ENCODE data around the gene ZCCHC7. TPM values are rescaled to one million over a fixed set of nuclear protein-coding genes. Genes with fewer than 3 reads are reported as not detected.
"Not testable (repeated sequence)": the region's sequence is repeated elsewhere in the genome, so short reads cannot be mapped to it uniquely, and the experiment has no call there.

The ZCCHC7 gene
- total RNA-seq, 1 donor from 2014 or later = 20.3 TPM

DNA sequence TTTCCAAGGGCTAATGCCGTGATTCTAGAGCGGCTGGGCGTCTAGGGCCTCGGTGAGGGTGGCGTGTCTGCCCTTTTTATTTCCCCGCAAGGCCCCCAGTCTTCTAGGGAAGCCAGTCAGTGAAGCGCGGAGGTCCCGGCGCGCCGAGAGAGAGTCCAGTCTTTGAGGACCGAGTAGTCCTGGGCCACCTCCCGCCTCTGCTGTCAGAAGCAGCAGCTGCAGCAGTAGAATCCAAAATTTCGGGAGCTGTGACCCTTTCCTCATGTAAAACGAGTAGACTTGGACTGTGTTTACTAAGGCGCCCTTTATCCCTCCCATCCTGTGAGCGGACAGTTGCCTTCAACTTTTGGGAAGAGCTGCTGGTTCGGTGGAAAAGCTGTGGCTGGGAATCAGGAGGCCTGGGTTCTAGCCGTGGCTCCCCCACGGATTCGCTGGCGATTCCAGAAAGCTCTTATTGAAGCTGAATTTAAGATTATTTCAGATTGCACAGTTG is 515 bp downstream of the ZCCHC7 start:
- intact Hi-C loops (cut with micrococcal nuclease) = loop anchor here (1.0 to 2.0 kb wide), 4 partner anchors 42 to 344 kb away; partner anchors contain the start of gene ZBTB5

DNA sequence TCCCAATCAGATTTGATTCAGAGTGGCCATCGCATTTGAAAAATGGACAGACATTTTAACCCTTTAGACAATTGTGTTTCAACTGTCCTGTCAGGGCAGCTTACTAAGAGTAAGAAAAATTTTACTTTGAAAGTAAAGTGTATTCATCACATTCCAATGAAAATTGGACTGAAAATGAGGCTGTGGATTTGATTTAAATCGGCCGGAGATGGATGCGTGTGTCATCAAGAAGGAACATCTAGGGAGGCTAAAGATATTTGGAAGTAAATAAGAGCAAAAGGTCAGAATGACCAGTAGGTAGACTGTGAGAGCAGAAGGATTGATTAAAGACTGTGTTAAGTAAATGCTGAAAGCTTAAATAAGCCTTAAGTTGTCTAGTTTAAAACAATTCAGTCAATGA is 1.5 kb downstream of the ZCCHC7 start:
- intact Hi-C loops (cut with micrococcal nuclease) = loop anchor here (2.0 kb wide), 1 partner anchor 85 kb away; no protein-coding TSS in a partner anchor

DNA sequence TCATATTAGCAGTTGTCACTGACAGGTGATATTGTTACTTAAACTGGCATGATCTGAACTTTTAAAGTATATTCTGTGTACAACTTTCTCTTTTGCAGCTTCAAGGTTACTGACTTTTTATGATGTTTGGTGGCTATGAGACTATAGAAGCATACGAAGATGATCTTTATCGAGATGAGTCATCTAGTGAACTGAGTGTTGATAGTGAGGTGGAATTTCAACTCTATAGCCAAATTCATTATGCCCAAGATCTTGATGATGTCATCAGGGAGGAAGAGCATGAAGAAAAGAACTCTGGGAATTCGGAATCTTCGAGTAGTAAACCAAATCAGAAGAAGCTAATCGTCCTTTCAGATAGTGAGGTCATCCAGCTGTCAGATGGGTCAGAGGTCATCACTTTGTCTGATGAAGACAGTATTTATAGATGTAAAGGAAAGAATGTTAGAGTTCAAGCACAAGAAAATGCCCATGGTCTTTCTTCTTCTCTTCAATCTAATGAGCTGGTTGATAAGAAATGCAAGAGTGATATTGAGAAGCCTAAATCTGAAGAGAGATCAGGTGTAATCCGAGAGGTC is 5.9 kb downstream of the ZCCHC7 start:
- intact Hi-C loops (cut with micrococcal nuclease) = no loop called here

DNA sequence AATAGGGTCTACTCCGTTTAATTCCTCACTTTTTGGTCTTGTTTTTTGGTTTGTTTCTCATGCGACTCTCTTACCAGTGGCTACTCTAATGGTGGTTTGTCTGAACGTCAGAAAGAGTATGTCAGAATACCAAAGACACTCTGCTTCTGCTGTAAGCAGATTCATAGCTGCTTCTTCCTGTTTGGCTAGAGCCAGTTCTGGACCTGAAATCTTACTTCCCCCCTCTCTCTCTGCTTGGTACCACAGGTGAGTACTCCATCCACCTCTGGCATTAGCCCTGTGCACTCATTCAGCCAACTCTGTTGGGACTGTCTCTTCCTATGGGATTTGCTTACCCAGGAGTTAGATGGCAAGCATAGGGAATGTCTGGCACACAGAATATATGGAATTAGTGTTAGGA is 6.6 kb downstream of the ZCCHC7 start:
- intact Hi-C loops (cut with micrococcal nuclease) = no loop called here

DNA sequence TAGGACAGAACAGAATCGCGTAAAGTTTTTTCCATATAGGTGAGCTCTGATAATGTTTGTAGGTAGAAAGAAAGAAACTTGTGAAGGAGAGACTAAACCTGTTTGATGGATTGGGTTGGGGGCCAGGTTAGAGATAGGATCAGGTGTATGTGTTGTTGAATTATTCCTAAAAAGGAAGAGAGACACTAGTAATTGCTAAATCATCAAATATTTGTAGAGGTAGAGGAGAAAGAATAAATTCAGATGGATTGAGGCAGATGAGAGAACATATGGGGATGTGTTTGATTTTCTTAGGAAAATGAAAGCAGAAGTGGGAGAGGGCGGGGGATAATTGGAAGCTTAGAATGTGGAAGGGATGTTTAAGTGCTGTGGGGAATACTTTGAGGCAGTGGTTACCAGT is 7.7 kb downstream of the ZCCHC7 start:
- intact Hi-C loops (cut with micrococcal nuclease) = no loop called here

DNA sequence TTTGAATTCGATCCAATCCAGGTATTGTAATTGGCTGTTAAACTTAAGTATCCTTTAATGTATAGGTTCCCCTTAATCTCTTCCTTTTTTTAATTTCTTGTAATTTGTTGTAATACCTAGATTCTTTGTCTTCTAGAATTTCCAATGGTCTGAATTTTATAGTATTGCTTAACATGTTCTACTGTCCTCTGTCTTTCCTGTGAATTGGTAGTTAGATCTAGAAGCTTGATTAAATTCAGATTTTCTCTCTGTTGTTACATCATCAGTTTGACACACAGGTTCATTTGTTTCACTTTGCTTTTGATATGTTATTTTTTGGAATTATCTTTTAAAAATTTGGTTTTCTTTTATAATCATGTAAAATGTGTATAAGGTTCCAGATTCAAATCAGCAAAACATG is 13.8 kb downstream of the ZCCHC7 start:
- intact Hi-C loops (cut with micrococcal nuclease) = no loop called here

DNA sequence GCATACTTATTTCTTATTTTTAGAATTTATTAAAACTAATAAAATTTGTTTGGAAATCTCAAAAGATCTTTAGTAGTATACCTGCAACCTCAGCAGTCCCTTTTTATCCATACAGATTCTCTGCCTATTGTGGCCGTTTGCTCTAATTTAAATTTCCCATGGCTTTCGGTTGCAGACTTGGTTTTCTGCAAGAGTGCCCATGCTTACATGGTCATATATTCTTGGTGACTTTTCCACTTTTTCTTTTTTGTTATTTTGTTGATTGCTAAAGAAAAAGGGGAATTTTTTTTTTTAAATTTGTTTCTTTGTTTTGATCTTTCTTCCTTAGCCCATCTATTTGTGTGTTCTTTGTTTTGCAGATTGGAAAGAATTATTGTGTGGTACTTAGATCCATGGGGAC is 20.6 kb downstream of the ZCCHC7 start:
- intact Hi-C loops (cut with micrococcal nuclease) = no loop called here

DNA sequence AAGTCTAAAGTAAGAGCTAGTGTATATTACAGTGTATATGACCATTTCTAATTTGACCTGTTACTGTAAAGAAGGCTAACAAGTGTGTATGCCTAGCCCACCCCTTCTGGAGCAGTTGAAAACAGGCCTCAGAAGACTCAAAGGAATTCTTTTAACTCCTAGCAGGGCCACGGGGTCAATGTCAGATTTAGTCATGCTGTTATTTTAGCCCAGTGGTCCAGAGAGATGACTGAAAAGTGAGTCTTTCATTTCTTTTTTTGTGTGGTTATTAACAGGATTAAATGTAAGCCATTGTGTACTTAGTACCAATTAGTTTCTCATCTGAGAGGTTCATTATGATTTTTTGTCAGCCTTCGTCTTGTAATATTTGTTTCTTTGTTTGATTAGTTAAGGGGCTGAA is 24.4 kb downstream of the ZCCHC7 start:
- intact Hi-C loops (cut with micrococcal nuclease) = loop anchor here (5.0 kb wide), 3 partner anchors 43 to 158 kb away; no protein-coding TSS in a partner anchor

DNA sequence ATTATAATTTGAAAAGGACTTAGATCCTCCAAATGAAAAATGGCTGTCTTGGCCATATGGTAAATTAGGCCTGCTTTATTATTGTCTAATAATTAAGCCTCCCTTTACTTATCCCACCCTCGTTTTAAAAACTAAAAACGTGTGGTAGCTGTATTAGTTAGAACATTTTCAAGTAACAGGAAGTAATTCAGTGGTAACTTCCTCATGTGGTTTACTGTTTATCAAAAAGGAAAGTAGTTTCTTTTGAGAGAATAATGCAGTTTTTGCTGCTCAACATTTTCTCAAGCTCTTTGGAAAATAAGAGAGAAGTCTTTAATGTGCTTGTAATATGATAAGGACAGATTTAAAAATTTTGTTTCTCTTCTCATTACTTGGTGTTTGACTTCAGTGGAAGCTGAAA is 26.0 kb downstream of the ZCCHC7 start:
- intact Hi-C loops (cut with micrococcal nuclease) = loop anchor here (5.0 kb wide), 3 partner anchors 41 to 156 kb away; no protein-coding TSS in a partner anchor

DNA sequence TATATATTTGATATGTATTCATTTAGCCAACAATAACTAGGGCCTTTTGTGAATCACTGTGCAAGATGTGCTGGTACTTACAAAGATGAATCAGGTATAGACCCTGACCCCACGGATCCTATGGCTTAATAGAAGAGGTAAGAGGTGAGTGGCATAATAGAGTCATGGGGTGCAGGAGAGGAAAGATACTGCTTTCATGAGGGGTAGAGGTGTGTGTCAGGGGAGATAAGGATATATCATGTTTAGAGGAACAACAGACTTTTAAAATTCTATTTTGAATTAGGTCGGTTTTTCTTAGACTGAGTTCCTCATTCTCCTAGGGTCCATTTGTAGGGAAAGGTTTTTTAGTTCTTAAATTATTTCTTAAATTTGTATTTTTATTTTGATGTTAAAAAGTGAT is 27.8 kb downstream of the ZCCHC7 start:
- intact Hi-C loops (cut with micrococcal nuclease) = loop anchor here (5.0 kb wide), 3 partner anchors 39 to 154 kb away; no protein-coding TSS in a partner anchor

DNA sequence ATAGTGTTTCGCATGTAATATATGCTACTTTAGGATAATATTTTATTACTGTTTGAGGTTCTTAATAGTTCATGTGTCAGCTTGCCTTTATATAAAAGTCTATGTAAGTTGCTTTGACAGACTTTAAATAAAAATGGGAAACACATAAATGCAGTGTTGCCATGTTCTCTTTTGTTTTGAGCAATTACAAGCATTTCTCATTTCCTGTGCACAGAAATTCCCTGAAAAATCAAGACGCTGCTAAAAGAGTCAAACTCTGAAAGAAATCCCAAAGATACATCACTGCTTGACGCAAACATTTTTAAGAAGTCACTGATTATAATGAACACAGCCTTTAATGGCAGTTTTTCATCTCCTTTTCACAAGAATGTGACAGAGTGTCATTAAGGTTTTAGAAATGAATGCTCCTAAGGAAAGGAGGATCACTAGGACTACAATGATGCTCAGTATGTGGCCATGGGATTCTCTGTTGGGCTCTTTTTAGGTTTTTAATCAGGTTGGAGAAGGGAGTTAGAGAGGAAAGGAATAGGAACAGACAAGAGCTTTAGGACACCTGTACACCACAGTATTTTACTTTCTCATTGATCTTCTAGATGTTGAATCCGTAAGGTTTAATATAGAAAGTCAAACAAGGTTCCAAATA is 29.4 kb downstream of the ZCCHC7 start:
- intact Hi-C loops (cut with micrococcal nuclease) = loop anchor here (5.0 kb wide), 3 partner anchors 38 to 153 kb away; no protein-coding TSS in a partner anchor

DNA sequence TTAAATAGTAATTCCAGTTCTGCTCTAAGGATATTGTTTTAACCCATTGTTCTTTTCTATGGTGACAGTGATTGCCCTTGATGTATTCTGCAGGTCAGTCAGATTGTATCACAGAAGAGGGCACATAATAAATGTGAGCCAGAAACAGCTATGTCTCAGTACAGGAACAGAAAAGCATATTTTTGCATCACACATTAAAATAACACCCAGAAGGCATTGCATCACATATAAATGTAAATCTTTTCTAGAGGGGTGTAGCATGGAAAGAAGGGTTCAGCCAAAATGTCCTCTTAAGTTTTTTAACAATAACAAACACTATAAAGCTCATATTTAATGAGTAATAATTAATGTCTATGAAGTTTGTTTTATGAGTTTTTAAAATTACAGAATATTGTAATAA is 30.0 kb downstream of the ZCCHC7 start:
- intact Hi-C loops (cut with micrococcal nuclease) = no loop called here

DNA sequence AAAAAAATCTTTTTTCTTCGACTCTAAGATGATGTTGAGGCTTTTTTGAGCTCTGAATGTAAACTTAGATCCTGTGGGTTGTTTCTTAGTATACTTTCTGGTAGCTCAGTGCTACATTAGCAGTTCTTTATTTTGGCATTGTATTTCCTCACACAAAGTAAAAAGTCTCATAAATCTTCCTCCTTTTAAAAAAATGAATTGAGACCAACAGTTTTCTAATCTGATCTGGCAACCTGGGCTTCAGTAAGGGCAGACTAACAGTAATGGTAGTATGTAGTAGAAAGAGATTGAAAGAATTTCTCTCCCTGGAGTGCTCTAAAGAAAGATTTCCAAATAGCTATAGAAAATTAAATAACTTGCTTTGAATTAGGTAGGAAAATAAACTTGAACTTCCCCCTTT is 31.4 kb downstream of the ZCCHC7 start:
- intact Hi-C loops (cut with micrococcal nuclease) = no loop called here

DNA sequence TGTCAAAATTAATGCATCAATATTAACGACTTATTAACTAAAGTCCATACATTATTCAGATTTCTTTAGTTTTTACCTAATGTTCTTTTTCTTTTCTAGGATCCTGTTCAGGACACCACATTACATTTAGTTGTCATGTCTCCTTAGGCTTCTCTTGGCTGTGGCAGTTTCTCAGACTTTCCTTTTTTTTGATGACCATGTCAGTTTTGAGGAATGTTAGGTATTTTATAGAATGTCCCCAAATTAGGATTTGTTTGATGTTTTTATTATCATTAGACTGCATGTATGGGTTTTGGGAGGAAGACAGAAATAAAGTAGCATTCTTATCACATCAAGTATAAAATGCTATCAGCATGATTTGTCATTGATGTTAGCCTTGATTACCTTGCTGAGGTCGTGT is 32.0 kb downstream of the ZCCHC7 start:
- intact Hi-C loops (cut with micrococcal nuclease) = no loop called here

DNA sequence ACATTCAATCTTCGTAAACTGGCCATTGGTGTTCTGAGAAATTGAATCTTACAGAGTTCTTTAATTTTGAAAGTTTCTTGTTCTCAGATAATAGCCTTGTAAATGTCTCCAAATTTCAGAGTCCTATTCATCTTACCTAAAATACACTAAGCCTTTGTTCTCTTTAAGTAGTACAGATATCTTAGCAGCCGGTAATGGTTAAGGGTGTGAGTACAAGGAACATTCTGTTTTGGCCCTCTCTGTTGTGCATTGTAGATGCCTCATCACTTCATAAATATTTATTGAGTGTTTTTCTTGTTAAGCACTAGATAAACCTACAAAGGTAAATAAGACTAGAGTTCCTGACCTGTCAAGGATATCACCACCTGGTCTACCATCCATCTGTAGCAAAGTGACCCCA is 35.2 kb downstream of the ZCCHC7 start:
- intact Hi-C loops (cut with micrococcal nuclease) = no loop called here

DNA sequence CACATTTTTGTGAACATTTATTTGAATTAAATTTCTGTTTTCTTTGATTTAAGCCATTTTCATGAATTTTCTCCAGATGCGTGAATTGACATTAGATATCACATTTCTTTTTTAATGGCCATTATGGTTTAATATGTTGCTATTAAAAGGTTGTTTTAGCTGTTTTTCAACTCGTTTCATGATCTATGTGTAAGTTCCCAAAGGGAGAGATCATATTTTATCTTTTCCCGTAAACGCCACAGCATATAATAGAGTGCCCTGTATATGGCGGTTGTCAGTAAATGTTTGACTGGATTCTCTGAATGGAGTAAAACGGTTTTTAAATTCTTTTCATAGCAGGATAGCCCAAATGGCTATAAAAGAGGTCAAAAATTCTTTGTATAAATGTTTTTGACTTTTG is 35.8 kb downstream of the ZCCHC7 start:
- intact Hi-C loops (cut with micrococcal nuclease) = no loop called here

DNA sequence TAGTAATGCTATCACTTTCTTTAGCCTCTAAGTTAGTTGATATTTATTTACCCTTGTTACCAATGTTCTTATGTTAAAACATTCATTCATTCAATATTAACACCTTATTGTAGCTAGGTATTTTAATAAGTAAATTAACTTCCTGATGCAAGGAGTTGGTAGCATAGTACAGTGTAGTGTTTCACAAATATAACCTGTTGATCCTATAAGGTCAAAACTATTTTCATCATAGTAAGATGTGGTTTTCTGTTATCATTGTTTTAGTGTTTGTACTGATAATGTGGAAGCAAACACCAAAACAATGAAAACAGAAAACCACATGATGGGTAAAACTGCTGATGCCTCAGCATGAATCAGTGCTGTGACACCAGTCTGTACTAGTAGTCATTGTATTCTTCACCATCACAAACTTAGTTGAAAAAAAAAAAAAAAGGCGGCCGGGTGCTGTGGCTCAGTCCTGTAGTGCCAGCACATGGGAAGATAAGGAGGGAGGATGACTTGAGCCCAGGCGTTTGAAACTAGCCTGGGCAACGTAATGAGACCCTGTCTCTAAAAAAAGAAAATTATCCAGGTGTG is 36.5 kb downstream of the ZCCHC7 start:
- intact Hi-C loops (cut with micrococcal nuclease) = no loop called here

DNA sequence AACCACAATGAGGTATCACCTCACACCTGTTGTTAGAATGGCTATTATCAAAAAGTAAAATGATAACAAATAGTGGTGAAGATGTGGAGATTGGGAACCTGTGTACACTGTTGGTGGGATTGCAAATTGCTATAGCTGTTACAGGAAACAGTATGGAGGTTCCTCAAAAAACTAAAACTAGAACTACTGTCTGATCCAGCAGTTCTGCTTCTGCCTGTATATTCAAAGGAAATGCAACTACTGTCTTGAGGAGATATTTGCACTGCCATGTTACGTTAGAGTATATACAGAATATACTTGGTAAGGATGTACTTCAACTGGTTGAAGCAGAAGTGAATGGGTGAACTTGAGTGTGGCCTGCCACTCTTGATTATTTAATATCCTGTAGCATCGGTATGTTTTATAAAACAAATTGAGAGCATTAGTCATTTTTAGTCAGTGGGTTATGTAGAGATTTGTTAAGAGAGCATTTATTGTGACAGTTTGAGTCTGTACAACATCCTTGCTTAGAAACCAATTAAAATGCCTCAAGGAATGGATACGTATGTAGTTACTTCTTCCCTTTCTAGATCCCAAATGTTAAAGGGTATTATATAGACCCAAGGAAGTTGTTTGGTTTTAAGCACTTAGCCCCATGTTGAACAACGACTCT is 37.5 kb downstream of the ZCCHC7 start:
- intact Hi-C loops (cut with micrococcal nuclease) = no loop called here

DNA sequence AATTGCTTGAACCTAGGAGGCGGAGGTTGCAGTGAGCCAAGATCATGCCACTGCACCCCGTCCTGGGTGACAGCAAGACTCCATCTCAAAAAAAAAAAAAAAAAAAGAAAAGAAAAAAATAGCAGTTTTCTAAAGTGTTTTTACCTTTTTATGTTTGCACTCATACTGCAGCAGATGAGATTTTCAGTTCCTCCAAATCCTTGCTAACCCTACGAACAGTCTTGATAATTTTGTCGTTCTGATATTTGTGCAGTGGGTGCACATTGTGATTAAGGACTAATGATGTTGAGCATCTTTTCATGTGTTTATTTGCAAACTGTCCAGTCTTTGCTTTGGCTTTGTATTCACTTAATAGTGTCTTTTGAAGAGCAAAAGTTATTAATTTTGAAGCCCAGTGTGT is 42.9 kb downstream of the ZCCHC7 start:
- intact Hi-C loops (cut with micrococcal nuclease) = no loop called here

DNA sequence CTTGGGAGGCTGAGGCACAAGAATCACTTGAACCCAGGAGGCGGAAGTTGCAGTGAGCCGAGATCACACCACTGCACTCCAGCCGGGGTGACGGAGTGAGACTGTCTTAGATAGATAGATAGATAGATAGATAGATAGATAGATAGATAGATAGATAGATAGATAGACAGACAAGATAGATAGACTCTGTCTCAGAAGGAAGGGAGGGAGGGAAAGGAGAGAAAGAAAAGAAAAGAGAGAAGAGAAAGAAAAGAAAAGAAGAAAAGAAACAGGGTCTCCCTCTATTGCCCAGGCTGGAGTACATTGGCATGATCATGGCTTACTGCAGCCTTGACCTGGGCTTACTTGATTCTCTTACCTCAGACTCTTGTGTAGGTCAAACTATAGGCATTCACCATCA is 44.0 kb downstream of the ZCCHC7 start:
- intact Hi-C loops (cut with micrococcal nuclease) = not testable (repeated sequence)

DNA sequence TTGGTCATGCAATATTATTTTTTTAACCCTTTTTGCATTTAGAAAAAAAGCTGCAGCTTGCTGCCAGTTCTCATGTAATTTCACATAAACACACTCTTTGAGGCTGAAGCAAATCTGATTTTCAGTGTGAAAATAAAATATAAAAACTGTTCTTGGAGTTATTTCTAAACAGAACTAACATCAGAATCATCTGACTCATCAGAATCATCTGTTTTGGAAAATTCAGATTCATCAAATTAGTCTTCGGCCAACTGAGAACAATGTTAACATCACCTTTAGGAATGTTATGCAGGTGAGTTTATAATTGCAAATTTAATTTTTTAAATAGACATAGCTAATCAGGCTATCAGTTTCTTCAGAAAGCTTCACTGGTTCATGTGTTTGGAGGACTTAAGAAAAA is 45.3 kb downstream of the ZCCHC7 start:
- intact Hi-C loops (cut with micrococcal nuclease) = no loop called here

DNA sequence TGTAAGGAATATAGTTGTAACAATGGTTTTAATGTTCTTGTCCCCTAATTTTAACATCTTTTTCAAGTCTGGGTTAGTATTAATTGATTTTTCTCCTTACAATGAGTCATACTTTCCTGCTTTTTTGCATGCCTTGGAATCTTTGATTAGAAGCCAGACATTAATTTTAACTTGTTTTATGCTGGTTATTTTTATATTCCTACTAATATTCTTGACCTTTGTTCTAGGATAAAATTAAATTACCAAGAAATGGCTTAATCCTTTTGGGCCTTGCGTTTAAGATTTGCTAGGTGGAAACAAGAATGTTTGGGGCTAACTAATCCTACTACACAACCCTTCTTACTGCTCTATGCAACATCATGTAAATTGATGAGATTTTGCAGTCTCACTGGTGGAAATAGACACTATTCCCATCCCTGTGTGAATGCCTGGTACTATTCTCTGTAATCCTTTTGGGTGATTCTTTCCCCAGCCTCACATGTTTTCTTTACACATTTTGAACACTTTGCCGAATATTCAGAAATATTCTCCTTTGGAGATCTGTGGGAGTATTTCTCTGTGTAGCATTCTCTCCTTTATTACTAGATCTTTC is 47.2 kb downstream of the ZCCHC7 start:
- intact Hi-C loops (cut with micrococcal nuclease) = no loop called here
